Islet precursor cell (in vitro differentiated cells): ENCODE results near the gene NXPE3.
"Not testable (repeated sequence)": the region's sequence is repeated elsewhere in the genome, so short reads cannot be mapped to it uniquely, and the experiment has no call there.

ENCODE experiments used
- DNase-seq: peaks from one replicate; pipeline ENCODE4 v3.0.0-alpha.2; 2018

NXPE3 gene

DNA sequence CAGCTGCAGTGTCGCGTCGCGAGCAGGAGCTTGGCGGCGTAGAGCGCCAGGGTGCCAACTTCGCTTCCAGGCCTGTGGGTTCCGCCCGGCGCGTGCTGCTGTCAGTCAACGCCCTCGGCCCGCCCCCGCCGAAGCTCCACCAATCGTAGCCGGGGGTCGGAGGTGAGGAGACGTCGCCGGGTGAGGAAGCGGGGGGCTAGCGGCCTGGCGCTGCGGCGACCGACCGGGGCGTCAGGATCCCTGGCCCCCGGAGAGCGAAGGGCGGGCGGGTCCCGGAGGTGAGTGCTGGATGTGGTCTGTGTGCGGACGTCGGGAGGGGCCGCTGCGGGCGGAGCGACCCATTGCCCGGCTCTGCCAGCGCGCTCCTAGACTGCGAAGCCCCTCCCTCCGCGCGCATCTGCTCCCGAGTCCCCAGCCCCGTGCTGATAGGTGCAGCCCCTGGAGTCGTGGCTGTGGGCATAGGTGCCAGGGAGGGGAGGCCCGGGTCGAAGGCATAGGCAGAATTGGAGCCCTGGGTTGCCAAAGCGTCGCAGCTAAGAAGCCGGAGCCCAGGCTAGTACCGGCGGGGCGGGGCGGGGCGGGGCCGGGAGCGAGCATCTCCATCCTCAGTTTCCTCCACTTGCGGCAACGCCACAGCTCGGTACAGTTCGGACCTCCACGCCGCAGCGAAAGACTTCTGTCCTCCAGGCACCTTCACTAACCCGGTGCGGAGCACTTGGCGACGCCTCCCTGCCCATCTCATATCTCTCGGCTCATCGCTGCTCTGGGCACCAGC, at the start of gene NXPE3:
Gene NXPE3 (plus strand): TSS at position 165 of the 775 bp plus-strand sequence. CDS start 6,386 bp downstream, outside the sequence.
- peak; percentile 94 for DNase-seq

DNA sequence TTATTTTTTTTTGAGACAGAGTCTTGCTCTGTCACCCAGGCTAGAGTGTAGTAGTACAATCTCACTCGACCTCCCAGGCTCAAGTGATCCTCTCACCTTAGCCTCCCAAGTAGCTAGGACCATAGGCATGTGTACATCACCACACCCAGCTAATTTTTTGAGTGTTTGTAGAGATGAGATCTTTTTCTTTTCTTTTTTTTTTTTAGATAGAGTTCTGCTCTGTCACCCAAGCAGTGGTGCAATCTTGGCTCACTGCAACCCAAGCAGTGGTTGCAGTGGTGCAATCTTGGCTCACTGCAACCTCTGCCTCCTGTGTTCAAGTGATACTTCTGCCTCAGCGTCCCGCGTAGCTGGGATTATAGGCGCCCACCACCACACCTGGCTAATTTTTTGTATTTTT, 49.4 kb upstream of the NXPE3 start:
- DNase-seq: no peak

DNA sequence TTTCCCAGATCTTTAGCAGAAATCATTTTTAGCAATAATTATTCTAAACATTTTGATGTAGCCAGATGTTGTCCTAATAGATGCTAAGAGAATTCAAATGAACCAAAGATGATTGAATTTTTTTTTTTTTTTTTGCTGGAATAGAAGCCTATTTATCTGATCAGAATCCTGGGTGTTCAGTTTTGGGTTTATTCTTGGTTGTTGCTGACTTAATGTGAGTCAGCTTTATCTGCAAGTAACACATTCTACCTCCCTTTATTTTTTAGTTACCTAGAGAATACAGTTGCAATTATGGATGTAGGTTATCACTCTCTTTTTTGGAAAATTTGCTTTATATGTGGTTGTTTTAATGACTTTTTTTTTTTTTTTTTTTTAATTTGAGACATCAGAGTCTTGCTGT, 48.2 kb upstream of the NXPE3 start:
- DNase-seq: no peak

DNA sequence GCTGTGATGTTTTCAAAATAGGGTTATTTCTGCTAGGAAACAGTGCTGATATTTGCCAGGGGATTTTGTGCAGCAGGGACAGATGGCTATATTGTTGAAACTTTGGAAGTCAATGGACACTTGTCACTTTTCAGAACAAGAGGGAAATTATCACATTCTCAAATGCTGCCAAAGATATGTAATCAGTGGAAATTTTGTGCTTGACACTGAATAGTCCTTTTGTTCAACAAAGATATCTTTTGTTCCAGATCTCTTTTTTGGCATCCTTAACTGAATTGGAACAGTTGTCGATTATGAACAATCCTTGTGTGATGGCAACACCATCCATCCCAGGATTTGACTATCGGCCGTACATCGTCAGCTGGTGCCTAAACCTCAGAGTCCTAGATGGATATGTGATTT, 46.8 kb upstream of the NXPE3 start:
- DNase-seq: no peak

DNA sequence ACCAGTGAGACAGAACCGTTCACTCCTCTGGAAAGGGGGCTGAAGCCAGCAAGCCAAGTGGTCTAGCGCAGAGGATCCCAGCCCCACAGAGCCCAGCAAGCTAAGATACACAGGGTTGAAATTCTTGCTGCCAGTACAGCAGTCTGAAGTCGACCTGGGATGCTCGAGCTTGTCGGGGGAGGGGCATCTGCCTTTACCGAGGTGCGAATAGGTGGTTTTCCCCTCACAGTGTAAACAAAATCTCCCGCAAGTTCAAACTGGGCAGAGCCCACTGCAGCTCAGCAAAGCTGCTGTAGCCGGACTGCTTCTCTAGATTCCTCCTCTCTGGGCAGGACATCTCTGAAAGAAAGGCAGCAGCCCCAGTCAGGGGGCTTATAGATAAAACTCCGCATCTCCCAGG, 43.2 kb upstream of the NXPE3 start:
- DNase-seq: no peak

DNA sequence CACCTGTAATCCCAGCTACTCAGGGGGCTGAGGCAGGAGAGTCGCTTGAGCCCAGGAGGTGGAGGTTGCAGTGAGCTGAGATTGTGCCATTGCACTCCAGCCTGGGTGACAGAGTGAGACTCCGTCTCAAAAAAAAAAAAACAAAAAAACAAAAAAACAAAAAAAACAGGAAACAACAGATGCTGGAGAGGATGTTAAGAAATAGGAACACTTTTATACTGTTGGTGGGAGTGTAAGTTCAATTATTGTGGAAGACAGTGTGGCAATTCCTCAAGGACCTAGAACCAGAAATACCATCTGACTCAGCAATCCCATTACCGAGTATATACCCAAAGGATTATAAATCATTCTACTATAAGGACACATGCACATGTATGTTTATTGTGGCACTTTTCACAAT, 37.1 kb upstream of the NXPE3 start:
- DNase-seq: not testable (repeated sequence)

DNA sequence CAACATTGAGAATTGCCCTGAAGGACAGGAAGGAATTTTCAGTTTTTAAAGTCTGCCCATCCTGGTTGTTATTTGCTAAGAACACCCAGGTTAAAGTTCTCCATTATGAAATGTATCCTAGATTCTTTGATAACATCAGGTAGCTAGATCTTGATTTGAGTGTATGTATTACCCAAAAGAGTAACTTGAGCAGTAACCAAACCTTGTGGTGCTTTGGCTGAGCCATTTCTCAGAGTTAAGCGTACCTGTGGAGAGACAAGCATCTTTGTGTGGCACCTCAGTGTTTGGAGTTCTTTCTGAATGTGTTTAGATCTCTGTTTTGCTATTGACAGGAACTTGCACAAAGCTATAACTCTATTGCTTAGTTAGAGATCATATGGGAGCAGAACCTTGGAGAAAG, 34.2 kb upstream of the NXPE3 start:
- no peak for DNase-seq

DNA sequence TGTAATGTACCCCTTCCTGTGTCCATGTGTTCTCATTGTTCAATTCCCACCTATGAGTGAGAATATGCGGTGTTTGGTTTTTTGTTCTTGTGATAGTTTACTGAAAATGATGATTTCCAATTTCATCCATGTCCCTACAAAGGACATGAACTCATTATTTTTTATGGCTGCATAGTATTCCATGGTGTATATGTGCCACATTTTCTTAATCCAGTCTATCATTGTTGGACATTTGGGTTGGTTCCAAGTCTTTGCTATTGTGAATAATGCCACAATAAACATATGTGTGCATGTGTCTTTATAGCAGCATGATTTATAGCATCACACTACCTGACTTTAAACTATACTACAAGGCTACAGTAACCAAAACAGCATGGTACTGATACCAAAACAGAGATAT, 33.1 kb upstream of the NXPE3 start:
- not testable (repeated sequence) for DNase-seq

DNA sequence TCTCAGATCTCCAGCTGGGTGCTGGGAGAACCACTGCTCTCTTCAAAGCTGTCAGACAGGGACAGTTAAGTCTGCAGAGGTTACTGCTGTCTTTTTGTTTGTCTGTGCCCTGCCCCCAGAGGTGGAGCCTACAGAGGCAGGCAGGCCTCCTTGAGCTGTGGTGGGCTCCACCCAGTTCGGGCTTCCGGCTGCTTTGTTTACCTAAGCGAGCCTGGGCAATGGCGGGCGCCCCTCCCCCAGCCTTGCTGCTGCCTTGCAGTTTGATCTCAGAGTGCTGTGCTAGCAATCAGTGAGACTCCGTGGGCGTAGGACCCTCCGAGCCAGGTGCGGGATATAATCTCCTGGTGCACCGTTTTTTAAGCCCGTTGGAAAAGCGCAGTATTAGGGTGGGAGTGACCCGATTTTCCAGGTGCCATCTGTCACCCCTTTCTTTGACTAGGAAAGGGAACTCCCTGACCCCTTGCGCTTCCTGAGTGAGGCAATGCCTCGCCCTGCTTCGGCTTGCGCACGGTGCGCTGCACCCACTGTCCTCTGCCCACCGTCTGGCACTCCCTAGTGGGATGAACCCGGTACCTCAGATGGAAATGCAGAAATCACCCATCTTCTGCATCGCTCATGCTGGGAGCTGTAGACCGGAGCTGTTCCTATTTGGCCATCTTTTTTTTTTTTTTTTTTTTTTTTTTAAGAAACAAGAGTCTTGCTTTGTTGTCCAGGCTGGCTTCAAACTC, 25.5 kb upstream of the NXPE3 start:
- not testable (repeated sequence) for DNase-seq

DNA sequence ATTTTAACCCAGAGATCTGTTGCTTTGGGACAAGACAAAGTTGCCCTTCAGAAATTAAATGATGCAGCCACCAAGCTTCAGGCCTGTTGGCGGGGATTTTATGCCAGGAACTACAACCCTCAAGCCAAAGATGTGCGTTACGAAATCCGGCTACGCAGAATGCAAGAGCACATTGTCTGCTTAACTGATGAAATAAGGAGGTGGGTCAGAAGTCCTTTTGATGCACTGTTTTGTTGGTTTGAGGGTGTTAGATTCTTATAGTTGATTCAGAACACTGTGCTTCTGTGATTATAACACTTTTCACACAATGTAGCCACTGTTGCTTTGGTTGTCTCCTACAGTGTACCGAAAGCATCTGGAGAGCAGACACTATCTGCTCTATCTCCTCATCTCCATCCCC, 20.8 kb upstream of the NXPE3 start:
- no peak for DNase-seq

DNA sequence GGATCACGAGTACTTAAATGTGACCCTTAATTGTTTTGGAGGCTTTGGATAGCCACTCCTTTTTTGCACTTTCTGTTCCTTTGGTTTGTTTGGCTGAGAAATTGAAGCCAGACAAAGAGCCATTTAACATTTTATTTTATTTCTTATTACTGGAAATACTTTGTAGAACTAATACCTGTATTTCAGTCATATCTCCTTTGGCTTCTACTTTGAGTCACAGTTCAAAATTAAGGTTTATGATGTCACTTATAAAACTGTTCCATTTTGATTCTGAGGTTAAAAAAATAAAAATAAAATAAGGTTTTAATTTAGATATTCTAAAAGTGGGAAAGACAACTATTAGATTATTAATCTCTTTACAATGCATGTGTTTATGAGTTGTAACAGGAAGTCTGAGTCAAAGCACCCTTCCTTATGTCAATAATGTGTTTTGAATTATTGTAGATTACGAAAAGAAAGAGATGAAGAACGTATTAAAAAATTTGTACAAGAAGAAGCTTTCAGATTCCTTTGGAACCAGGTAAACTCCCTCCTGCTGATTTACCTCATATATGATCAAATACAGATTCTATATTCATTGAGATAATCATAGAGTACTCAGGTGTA, 16.9 kb upstream of the NXPE3 start:
- no peak for DNase-seq

DNA sequence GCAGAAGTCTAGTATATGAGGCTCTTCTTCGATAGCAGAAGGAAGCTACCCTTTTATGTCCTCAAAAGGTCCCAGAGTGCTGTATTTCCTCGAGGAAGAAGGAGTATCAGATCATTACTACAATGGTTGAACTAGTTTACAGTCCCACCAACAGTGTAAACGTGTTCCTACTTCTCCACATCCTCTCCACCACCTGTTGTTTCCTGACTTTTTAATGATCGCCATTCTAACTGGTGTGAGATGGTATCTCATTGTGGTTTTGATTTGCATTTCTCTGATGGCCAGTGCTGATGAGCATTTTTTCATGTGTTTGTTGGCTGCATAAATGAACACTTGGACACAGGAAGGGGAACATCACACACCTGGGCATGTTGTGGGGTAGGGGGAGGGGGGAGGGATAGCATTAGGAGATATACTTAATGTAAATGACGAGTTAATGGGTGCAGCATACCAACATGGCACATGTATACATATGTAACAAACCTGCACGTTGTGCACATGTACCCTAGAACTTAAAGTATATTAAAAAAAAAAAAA, 1.2 kb upstream of the NXPE3 start:
- not testable (repeated sequence) for DNase-seq

DNA sequence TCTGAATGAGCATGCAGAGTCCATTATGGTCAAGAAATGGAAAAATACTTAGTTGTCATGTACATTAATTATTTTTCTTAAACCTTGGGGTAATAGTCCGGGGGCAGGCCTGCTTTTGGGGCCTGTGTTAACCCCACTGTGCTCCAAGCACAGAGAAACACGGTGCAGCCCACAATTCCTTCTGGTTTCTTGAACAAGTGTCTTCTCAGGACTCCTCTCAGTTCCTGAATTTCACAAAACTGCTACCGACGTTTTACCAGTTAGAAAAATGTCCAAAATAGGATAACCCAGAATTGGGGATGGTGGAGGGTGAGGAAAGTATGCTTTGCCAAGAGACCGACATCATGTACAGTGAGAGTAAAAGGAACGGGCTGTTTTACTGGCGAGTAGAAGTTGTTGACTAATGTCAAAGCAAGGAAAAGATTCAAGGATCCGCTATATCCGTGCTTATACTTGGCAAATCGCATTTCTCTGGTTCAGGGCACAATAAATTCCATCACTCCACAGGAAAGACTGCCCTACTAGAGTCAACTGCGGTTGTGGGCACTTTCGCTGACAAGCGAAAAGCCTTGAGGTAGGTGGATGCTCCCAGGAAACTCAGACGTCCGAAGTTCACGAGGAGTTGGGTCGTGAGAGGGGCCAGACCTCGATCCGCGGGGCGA, 495 bp upstream of the NXPE3 start:
- DNase-seq: no peak

DNA sequence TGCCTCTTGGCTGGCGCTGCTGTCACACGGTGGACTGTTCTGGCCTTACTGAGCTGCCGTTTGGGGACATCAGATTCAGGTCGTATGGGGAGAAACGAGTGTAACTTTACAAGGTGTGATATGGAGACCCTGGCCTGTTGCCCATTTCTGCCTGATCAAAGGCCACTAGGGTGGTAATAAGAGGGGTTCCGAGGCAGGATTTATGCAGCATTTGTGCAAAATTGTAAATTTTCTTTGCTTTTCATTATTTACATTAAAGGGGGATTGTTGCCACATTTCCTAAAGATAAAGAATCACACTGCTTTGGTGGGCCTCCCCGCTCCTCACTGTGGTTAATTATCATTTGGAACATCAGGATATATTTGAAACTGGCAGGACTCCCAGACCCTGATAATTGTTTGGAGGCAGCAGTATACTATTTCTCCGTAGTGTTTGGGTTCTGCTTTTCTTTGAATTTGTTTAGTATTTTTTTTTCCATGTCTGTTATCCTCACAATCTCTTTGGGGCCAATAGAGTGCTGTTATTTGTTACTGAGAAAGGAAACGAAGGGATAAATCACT, 891 bp downstream of the NXPE3 start:
- DNase-seq: no peak

DNA sequence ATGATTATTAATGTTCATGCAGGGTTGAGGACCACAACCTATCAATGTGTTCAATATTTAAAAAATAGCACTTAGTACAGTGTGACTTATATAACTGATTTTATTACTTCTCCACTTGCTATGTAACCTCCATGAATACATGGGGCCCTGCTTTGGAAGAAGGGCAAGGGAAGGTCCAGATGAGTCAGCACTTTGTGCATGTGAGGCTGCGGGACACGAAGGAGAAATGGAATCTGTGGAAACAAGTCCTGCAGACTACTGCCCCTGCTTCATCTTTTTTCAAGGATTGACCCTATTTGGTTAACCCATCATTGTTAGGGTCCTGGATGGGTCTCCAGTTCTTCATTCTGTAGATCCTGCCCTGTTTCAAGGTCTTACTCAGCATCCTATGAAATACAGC, 1.6 kb downstream of the NXPE3 start:
- peak; percentile 64 for DNase-seq

DNA sequence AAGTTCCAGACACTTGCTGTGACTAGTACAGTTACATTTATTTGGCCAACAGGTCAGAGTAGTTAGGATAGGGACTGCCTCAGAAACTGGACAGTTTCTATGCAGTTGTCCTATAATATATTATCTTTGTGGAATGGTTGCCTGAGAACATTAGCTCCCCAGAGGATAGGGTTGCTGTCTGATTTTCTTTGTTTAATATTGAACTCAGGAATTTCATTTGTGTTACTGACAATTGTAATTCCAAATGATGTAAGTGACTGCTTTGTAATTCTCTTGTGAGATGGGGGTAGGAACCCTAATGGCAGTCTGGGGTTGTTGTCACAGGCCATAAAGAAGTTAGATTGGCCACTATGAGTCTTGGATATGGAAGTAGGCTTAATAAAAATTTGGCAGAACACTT, 2.2 kb downstream of the NXPE3 start:
- no peak for DNase-seq

DNA sequence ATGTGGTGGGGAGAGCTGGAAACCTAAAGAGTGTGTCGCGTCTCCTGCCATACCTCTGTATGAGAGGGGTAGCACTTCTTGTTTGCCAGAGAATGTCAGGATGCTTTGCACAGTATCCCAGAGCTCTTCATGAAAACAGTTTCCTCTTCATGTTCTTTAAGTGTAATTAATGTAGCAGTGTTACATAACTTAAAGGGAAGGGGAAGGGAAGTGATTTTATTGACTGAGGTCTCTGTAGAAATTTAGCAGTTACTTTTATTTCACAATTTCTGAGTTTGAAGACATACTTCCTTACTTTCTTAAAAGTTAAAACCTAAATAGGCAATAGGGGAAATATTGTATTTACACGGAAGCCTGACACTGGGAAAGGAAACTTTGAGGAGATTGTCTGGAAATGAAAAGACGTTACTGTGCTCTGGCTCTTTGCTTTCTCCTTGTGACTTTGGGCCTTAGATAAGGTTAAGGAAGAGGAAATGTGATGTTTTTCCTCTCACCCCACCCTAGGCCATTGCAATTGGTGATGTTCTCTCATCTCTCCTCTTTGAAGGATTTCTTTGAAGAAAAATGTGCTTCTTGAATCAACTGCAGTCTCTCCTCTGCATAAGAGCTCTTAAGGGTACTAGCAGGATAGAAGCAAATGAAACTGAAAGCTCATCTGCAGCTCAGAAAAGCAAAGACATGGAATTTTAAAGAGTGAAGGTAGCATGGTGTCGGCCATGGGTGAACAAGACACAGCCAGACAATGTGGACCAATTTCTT, 6.0 kb downstream of the NXPE3 start:
- DNase-seq: no peak

DNA sequence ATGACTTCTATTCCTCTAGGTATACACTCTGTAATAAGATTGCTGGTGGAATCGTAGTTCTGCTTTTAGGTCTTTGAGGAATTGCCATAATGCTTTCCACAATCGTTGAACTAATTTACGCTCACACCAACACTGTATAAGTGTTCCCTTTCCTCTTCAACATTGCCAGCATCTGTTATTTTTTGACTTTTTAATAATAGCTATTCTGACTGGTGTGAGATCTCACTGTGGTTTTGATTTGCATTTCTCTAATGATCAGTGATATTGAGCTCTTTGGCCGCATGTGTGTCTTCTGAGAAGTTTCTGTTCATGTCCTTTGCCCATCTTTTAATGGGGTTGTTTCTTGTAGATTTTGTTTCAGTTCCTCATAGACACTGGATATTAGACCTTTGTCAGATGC, 12.8 kb downstream of the NXPE3 start:
- no peak for DNase-seq

DNA sequence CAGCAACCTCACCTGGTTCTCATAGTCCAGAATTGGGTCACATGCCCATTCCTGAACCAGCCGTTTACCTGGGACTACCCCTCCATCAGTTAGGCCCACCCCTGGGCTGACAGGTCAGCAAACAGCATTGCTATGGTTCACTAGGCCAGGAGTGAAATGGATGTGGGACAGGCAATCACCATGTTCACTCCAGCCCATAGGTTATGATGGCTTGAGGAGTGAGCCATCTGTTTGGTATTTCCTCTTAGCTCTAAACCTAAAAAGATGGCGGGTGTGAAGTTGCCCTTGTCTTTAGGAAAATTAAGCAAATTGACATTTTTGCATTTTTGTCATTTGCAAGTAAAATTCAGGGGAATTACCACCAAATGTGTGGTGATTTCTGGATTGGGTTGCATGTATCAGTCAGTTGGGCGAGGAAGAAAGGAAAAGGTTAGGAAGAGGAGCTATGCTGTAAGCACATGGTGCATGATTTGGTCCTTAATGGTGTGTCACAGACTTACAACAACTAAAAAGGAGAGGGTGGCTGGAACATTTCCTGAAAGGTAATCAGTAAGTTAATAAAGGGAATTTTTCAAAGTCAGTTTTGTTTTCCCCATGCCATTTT, 17.2 kb downstream of the NXPE3 start:
- DNase-seq: no peak

DNA sequence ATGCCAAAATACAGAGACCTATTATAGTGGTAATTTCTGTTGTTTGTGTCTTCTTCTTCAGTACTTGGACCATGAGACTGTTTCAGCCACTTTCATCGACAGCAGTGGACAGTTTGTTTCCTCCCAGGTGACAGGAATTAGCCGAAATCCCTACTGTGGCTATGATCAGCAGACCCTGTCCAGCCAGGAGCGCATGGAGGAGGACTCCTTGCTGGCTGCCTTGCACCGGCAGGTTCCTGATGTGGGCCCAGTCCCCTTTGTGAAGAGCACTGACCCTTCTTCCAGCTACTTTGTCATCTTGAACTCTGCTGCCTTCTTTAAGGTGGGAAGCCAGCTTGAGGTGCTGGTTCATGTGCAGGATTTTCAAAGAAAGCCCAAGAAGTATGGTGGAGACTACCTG, 22.2 kb downstream of the NXPE3 start:
- DNase-seq: no peak

DNA sequence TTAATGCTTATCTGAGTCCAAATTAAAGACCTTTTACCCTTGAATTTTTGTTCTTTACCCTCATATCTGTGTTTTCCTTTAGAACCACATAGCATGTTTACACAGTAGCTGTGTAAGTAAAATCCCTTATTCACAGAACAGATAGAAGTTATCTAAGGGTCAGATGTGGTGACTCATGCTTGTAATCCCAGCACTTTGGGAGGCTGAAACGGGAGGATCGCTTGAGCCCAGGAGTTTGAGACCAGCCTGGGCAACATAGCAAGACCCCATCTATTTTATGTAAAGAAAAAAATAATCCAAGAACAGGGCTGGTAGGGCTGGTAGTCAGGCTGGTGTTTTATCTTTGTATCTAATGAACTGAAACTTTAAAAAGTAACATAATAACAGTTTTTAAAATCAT, 23.2 kb downstream of the NXPE3 start:
- DNase-seq: no peak
